SK-N-MC (cell line): Measurements from ENCODE around the gene UBB.

ENCODE experiments used
- EZH2 ChIP-seq: fragments of 200-600 bp; sonication (generic); IDR thresholded peaks from one replicate; pipeline ENCODE4 v1.6.1; 2017; ENCODE audit warnings: antibody characterized with exemption
- FOXP2 ChIP-seq: optimal IDR thresholded peaks from 2 replicates; pipeline ENCODE3; 2011; ENCODE audit warnings: mild to moderate bottlenecking, moderate library complexity; ENCODE audit not compliant: insufficient read depth; ENCODE audit errors: extremely low read length, control extremely low read depth
- POLR2AphosphoS5 ChIP-seq: IDR thresholded peaks from 2 replicates; pipeline ENCODE4 v1.6.1; 2012; ENCODE audit warnings: mild to moderate bottlenecking, low read depth, low read length, borderline replicate concordance

- TF ChIP-seq POLR2AphosphoS5 (no peak), EZH2 (no peak), FOXP2 (no peak)
Observed at GRCh38 chr17:16425202-16425601, 44.3 kb downstream of the UBB start.
